Activated CD8-positive, alpha-beta memory T cell treated with anti-CD3 and anti-CD28 coated beads for 24 hours (primary cell): ENCODE data around the gene CCDC142.
"Not testable (repeated sequence)": the region's sequence is repeated elsewhere in the genome, so short reads cannot be mapped to it uniquely, and the experiment has no call there.

Experiments used
- DNase-seq: peaks from one replicate; pipeline ENCODE4 v3.0.0-alpha.2; 2020

The CCDC142 gene

DNA sequence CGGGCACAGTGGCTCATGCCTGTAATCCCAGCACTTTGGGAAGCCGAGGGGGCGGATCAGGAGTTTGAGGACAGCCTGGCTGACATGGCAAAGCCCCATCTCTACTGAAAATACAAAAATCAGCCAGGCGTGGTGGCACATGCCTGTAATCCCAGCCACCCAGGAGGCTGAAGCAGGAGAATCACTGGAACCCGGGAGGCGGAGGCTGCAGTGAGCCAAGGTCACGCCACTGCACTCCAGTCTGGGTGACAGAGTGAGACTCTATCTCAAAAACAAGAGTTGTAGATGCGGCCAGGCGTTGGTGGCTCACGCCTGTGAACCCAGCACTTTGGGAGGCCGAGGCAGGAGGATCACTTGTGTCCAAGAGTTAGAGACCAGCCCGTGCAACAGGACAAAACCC is 12.1 kb downstream of the CCDC142 start:
- DNase-seq, result not testable (repeated sequence)

- peak; percentile 63 for DNase-seq
Observed at GRCh38 chr2:74464406-74464805, 18.4 kb downstream of the CCDC142 start.

DNA sequence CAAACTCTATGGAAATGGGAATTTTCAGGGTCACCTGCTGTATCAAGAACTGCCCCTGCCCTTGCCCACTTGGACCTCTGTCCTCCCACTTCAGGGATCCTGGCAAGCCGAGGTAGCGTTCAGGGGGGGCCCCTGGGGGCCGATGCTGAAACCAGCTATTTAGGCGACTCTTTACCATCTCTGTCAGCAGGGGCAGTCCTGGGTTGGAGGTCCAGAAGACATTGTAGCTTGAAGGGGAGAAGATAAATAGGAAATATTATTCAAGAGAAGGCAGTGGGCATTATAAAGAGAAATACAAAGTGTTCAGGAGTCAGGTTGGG is 20.1 kb downstream of the CCDC142 start:
- DNase-seq, result no peak

DNA sequence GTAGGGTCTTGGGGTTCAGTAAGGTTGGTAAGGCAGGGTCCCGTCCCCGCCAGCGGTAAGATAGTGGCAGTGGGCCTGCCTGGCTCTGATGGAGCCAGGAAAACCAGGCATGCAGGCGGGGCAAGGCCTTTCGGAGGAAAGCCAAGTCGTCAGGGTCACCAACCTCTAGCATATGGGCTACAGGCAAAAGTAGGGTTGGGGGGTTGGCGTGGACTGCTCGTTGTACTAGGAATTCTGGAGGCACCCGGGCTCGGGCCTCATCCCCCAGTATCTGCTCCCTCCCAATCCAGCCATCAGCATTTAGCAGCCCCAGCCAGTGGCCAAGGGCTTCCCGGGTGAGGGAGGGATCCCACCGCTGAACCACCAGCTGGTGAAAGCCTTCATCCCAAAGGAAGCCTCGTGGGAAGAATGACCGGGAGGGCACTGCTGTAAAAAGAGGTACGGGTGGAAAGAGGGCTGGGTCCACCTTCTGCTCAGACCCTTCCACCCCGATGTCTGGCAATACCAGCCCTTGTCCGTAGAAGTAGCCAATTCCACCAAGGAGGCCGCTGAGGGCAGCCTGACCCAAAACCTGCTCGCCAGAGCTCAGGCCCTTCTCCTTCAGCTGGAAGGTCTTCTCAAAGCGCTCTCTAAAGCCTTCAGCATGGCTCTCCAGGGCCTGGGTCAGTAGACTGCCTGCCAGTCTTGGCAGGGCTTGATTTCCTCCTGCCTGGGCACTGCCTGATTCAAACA is 20.6 kb downstream of the CCDC142 start:
- DNase-seq, result no peak

DNA sequence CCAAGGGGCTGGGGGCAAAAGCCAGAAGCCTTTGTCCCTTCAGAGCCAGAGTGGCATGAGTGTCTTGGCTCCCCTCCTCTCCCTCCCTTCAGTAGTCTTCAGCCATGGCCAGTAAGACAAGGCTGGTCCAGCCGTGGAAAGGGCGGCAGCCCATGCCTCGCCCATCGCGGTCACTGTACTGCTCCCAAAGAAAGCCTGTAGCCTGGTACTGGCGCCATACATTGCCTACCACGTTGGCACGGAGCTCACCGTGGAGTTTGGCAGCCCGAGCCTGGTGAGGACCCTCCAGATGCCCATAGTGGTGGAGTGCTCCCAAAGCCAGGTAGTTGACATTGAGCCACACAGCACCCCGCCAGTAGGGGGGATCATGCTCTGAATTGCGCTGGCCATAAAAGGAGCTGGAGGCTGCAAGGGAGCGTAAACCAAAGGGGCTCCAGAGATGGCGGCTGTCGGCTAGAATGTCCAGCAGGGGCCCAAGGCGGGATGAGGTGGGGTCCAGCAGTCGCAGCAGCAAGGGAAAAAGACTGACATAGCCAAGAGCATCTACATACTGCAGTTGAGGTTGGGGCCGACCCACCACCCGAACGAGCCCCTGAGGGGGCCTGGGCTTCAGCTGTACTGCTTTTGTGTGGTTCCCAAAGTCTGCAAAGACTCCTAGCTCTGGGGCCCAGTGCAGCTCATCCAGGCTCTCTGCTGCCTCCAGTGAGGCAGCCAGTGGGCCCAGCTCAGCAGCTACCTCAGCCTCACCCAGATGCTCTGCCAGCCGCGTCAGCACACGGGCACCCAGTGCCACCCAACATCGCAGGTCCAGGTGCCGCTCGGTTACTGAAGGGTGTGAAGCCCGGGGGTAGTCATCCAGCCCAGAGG is 21.4 kb downstream of the CCDC142 start:
- DNase-seq, result no peak

- DNase-seq, result not testable (repeated sequence)
Observed at GRCh38 chr2:74460187-74460586, 22.6 kb downstream of the CCDC142 start.

- DNase-seq, result not testable (repeated sequence)
Observed at GRCh38 chr2:74459503-74460118, 23.2 kb downstream of the CCDC142 start.

GRCh38 chr2:74458938-74459363 is 23.8 kb downstream of the CCDC142 start:
- DNase-seq, result no peak

DNA sequence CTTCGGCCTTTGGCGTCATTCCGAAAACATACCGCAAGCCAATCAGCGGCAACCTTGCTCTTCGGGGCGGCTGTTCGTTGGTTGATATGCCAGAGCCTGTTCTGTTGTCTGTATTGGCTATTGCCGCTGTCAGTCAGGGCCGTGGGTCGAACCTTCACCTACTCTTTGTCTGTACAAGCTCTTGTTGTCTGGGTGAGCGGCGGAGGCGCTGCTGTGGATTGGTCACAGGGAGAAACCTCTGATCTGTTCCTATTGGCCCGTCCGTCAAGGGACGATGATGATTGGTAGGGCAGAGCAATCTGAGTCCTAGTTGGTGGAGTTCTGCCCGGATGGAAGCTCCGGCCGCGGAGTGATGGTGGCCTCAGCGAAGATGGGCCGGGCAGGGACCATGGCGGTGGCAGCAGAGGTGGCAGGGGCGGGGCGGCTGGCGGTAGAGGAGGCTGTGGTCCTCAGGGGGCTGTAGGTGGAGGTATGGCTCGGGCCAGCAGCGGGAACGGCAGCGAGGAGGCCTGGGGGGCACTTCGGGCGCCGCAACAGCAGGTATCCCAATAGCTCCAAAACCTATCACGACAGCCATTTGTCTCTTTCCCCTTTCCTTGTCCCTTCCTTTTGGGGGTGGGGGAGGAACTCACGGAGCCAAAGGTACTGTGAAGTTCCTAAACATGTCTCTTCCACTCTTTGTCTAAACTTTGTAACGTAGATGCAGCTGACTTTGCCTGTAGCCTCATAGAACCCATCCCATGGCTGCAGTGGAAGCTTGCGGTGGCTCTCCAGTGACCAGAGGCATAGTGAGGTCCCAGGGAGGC is 24.5 kb downstream of the CCDC142 start, which contains the start of gene WBP1:
WBP1 (plus strand) TSS at position 307 of the 806 bp plus-strand sequence; CDS start at position 472, 165 bp downstream.
- peak; percentile 99 for DNase-seq

- peak; percentile 91 for DNase-seq
Observed at GRCh38 chr2:74457549-74458131, 25.2 kb downstream of the CCDC142 start.

DNA sequence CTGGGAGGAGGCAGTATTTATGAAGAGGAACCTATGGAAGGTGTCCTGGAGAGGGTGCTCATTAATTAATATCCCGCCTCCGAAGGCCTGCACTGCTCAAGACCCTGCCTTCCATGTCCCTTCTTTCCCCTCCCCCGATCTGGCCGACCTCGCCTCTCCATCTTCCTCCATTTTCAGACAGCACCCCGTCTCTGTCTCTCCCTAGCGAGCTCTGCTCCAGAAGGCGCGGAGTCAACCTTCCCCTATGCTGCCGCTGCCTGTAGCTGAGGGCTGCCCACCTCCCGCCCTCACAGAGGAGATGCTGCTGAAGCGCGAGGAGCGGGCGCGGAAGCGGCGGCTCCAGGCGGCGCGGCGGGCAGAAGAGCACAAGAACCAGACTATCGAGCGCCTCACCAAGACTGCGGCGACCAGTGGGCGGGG is 25.7 kb downstream of the CCDC142 start:
- DNase-seq, result no peak

DNA sequence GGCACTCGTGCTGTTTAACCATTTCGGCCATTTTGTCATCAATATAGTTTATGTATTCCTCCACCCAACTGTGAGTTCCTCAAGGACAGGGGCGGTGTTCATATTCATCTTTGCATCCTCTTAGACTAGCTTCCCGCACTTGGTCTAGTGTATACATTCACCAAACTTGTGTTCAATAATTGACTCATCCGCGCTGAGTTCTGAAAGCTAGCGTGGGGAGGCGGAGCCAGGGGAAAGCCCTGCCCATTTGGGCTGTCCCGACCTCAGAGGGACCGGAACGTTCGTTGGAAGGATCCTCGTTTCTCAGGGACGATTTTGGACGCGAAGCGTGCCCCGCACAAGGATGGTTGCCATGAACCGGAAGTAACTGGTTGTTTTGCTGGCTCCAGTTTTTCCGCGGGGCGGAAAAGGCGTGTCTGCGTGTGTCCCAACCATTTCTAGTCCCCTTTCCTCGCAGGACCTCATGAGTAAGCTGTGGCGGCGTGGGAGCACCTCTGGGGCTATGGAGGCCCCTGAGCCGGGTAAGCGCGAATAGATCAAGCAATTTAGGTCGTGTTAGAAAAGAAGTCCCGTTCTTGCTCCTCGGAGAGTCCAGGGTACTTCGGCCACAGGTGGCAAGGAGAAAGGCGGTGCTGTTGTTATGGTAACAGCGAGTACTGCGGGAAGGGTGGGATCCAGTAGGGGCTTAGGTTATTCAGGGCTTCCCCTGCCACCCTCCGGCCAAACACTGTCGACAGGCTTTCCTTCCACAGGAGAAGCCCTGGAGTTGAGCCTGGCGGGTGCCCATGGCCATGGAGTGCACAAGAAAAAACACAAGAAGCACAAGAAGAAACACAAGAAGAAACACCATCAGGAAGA is 27.9 kb downstream of the CCDC142 start, which contains the start of gene INO80B:
INO80B (plus strand) TSS at position 434 of the 858 bp plus-strand sequence; CDS start at position 464, 30 bp downstream.
- DNase-seq, result peak; percentile 99

DNA sequence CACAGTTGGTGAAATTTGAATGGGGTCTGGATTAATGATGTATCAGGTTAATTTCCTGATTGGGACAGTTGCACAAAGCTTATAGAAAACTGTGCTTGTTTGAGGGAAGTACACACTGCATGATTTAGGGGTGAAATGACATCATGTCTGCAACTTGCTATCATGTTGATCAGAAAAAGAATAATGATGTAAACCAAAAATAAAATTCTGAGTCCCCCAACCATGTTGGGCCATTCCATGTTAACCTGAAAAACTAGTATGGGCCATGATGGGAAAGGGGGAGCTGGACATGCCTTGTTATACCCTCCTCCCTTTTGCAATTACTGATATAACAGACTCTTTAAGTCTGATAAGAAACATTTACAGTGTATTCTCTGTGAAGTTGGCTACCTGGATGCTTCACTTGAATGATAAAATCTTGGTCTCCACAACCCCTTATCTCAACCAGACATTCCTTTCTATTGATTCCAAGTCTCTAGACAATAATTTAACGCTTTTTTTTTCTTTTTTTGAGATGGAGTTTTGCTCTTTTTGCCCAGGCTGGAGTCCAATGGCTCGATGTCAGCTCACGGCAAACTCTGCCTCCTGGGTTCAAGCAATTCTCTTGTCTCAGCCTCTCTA is 32.1 kb downstream of the CCDC142 start:
- no peak for DNase-seq

DNA sequence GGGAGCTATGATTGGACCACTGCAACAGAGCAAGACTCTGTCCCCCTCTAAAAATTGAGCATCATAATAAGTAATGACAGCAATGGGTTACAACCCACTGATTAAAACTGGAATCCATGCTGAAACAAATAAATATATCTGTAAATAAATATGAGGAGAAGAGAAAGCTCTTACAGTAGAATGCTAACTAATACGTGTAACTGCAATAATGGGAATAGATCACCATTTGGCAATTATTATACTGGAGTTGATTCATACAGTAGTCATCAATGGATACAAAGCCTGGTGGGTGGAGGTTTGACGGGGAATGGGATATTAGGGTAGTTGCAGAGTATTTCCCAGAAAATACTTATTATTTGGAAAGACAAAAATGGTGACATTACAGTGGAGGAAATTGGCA is 34.0 kb downstream of the CCDC142 start:
- DNase-seq, result no peak

DNA sequence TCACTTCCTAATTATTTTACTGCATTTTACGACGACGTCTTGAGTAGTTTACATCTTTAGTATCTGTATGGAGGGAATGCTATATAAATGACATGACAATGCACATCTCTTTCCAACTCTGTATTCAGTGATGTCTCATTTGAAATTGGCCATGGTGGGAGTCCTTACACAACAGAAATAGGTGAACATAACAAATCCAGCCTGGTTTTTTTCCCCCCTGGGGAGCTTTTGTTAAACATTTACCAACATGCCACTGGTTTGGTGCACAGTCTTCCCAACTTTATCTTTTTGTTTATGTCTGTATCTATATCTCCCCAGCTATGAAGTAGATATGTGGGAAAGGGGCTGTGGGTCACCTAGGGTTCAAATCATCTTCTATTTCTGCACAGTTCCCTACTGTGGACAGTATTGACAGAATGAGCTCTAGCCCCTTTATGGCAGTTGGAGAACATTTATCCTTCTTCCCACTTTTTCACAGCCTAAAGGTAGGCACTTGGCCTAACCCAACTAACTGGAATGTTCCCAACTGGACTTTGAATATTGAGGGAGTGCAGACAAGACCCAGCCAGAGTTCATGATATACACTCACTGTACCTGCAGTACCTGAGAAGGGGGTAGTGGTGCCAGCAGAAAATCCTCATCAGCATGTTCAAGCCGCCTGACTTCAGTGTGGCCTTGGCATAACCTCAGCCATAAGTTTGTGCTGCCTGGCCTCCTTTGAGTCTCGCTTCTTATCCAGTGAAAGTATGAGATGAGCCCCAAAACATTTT is 35.4 kb downstream of the CCDC142 start:
- no peak for DNase-seq

DNA sequence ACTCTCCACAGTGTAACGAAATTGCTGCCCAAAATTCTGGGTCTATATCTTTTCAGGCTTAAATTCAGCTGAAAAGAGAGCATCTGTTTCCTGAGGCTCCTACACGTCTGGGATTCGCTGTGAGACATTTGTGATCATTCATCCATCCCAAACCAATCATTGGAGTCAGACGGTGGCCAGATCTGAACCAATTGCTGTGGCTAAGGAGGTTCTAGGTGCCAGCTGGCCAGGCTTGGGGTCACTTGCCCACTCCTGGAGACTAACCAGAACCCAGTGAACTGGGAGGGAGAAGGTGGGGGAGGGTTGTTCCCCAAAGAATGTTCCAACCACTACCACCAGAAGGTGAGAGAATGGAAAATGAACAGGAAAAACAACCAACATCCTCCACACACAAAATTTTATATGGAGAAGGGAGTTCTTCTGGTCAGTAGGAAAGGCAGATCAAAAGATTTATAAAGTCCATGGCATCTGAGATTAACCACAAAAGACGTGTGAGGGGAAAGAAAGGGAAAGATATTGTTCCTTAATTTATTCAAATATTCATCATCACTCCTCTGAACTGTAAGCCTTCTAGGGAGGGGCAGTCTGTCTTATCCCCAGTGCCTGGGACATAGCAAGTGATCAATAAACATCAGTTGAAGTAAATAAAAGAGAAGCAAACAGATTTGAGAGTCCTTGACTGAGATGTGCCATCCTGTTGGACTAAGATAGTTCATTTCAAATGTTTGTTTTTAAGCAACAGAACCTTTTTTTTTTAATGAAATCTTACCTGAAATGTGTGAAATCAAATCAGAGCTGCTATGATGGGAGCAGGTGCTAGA is 38.1 kb downstream of the CCDC142 start:
- no peak for DNase-seq

DNA sequence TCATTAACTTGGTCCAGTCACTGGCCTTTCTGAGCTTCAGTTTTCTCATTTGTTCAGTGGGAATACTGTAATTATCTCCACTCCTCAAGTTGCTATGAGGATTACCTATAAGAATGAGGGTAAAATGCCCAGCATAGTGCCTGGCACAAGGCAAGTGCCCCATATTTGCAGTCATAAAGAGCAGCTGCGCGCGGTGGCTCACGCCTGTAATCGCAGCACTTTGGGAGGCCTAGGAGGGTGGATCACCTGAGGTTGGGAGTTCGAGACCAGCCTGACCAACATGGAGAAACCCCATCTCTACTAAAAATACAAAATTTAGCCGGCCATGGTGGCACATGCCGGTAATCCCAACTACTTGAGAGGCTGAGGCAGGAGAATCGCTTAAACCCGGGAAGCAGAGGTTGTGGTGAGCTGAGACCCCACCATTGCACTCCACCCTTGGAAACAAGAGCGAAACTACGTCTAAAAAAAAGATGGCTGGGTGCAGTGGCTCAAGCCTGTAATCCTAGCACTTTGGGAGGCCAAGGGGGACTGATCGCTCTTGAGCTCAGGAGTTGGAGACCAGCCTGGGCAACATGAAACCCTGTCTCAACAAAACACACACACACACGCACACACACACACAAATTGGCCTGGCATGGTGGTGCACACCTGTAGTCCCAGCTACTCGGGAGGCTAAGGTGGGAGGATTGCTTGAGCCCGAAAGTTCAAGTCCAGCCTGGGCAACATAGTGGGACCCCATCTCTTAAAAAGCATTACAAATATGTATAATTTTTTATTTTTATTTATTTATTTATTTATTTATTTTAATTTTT is 40.1 kb downstream of the CCDC142 start:
- DNase-seq, result not testable (repeated sequence)
